NT2/D1 (cell line): ENCODE results near the gene FAM219B.

Experiments
- DNase-seq: peaks from one replicate; pipeline ENCODE4 v3.0.0-alpha.2; 2011; ENCODE audit warnings: low read depth, low spot score
- H3K27me3 ChIP-seq: 2 replicates; pipeline ENCODE4 v1.6.0; 2011; ENCODE audit warnings: mild to moderate bottlenecking; ENCODE audit not compliant: insufficient read length, insufficient read depth
- H3K36me3 ChIP-seq: 2 replicates; pipeline ENCODE4 v1.6.1; 2011; ENCODE audit warnings: mild to moderate bottlenecking, low read length, mixed read lengths; ENCODE audit not compliant: insufficient read depth, insufficient read length
- H3K4me1 ChIP-seq: 2 replicates; pipeline ENCODE4 v1.5.1; 2011; ENCODE audit not compliant: insufficient read depth, insufficient read length
- H3K4me3 ChIP-seq: 2 replicates; pipeline ENCODE4 v1.5.1; 2011; ENCODE audit warnings: low read depth; ENCODE audit not compliant: insufficient read length
- H3K9ac ChIP-seq: 2 replicates; pipeline ENCODE4 v1.6.0; 2011; ENCODE audit warnings: low read depth; ENCODE audit not compliant: insufficient read length
- H3K9me3 ChIP-seq: 2 replicates; pipeline ENCODE4 v1.5.1; 2011; ENCODE audit warnings: mild to moderate bottlenecking, low read length; ENCODE audit not compliant: insufficient read depth
- SUZ12 ChIP-seq: IDR thresholded peaks from 2 replicates; pipeline ENCODE4 v1.6.1; 2011; ENCODE audit not compliant: insufficient read length, insufficient read depth; ENCODE audit errors: extremely low read depth
- YY1 ChIP-seq: IDR thresholded peaks from 2 replicates; pipeline ENCODE4 v1.6.1; 2011; ENCODE audit not compliant: insufficient read length, insufficient read depth
- ZNF274 ChIP-seq: IDR thresholded peaks from 2 replicates; pipeline ENCODE4 v1.6.1; 2011; ENCODE audit warnings: mild to moderate bottlenecking, low read depth, low read length

The FAM219B gene

DNA sequence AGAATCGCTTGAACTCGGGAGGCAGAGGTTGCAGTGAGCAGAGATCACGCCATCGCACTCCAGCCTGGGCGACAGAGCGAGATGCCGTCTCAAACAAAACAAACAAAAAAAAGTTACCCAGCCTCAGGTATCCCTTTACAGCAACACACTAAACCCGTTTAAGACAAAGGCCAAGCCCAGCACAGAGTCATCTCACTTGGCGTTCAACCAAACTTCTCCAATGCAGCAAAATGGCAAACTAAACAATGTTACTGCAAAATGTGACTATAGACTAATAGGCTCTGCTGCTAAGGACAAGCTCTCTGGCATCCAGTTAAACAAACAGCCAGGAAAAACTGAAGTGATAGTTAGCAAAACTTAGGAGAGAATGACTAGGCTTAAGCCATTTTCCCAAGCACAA, 6.4 kb upstream of the FAM219B start:
- H3K36me3 ChIP-seq, result peaks cover 60% of the 10 kb centered on the region
- H3K9me3 ChIP-seq, result no peaks in the 10 kb centered on the region
- no peak overlapping the region for H3K9ac ChIP-seq
- no peak for TF ChIP-seq ZNF274
- no peak for TF ChIP-seq YY1
- no peak for TF ChIP-seq SUZ12
- H3K27me3 ChIP-seq, result no peaks in the 10 kb centered on the region
- no peaks in the 10 kb centered on the region for H3K4me1 ChIP-seq
- DNase-seq, result no peak
- no peak overlapping the region for H3K4me3 ChIP-seq

DNA sequence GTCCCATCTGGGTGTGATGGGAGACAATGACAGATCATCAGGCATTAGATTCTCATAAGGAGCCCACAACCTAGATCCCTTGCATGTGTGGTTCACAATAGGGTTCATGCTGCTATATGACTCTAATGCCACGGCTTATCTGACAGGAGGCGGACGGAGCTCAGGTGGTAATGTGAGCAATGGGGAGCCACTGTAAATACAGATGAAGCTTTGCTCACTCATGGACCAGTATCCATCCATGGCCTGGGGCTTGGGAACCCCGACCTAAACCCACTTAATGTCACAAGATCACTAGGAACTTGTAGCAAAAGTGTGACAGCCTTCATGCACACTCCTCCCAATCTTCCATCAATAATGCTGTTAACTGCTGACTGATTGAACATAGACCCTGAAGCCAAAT, 2.0 kb upstream of the FAM219B start:
- Histone ChIP-seq H3K4me3 (no peak overlapping the region), H3K9me3 (no peaks in the 10 kb centered on the region), H3K27me3 (no peaks in the 10 kb centered on the region), H3K36me3 (peaks cover 38% of the 10 kb centered on the region), H3K4me1 (peaks cover 3% of the 10 kb centered on the region), H3K9ac (no peak overlapping the region)
- no peak for DNase-seq
- TF ChIP-seq ZNF274 (no peak), SUZ12 (no peak), YY1 (no peak)

DNA sequence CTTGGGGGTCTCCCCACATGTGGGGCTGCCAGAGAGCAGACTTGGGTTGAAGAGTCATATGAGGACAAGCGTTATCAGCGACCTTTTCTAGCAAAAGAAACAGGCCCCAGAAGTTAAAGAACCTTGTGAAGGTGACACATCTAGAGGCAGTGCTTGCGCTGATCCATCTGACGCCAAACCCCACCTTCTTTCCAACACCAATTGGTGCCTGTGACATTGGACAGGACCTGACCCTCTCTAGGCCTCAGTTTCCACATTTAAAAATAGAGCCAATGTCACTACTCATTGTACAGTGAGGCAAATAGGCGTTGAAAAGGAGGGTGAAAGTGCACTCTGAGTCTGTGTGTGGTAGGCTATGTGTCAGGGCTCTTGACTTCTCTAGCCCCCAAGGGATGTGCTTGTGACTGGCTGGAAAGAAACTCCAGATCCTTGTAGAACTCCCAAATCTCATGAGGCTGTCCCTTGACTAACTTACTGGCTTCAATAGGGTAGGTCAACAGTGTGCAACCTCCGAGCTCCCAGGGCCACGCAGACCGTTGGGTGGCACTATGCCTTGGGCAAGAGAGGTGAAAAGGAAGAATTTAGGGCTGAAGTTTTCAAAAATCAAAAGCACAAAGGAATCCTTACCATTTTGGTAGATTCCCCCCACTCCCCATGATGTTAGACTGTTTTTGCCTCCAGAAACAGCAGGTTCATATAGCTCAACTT, 666 bp upstream of the FAM219B start:
- H3K27me3 ChIP-seq, result no peaks in the 10 kb centered on the region
- DNase-seq, result no peak
- H3K4me3 ChIP-seq, result peak overlapping the region; percentile 86
- no peaks in the 10 kb centered on the region for H3K9me3 ChIP-seq
- TF ChIP-seq YY1 (no peak), SUZ12 (no peak), ZNF274 (no peak)
- H3K36me3 ChIP-seq, result peaks cover 41% of the 10 kb centered on the region
- peak overlapping the region; percentile 96 for H3K9ac ChIP-seq
- peaks cover 3% of the 10 kb centered on the region for H3K4me1 ChIP-seq

DNA sequence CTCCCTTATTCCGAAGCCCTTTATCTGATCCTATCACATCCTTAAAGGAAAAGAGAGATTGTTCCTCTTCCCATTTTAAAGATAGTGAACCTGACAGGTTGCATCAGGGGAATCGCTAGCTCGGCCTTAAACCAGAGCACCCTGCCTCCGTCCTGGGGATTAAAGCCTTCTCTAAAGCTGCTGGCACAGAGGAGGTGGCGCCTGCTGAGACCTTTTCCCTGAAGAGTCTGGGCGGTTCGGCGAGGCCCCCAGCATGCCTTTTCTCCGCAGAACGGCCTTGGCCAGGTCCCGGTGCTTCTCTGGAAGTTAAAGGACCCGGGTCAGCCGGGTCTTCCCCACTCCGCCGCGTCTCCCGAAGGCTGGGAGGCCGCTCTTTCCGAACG, 593 bp downstream of the FAM219B start:
- no peaks in the 10 kb centered on the region for H3K27me3 ChIP-seq
- peaks cover 44% of the 10 kb centered on the region for H3K36me3 ChIP-seq
- peaks cover 3% of the 10 kb centered on the region for H3K4me1 ChIP-seq
- DNase-seq, result no peak
- TF ChIP-seq SUZ12 (no peak), ZNF274 (no peak), YY1 (no peak)
- H3K9ac ChIP-seq, result peak overlapping the region; percentile 96
- H3K9me3 ChIP-seq, result no peaks in the 10 kb centered on the region
- peak overlapping the region; percentile 86 for H3K4me3 ChIP-seq

DNA sequence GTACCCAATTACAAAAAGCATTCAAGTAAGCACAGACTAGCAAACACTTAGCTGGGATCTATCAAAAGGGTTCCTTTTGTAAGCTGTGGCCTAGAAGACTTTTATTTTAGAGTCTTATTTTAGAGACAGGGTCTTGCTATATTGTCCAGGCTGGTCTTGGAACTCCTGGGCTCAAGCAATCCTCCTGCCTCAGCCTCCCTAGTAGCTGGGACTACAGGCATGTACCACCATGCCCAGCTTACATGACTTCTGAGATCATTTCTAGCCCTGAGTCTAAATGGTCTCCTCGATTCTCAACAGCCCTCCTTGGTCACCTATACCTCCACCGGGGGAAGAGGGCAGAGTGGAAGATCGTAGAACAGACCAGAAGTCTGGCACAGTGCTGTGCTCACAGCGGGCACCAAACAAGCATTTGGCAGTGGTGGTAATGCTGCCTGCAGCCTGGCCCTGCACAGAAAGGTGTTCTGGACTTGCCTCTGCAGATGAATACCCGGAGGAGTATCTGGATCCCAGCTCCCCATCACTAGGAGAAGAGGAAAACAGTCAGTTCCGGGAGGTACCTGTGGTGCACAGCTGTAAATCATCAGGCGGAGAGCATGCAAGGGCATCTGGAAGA, 2.4 kb downstream of the FAM219B start:
- Histone ChIP-seq H3K9me3 (no peaks in the 10 kb centered on the region), H3K9ac (no peak overlapping the region), H3K4me3 (no peak overlapping the region), H3K36me3 (peaks cover 61% of the 10 kb centered on the region), H3K27me3 (no peaks in the 10 kb centered on the region), H3K4me1 (peaks cover 3% of the 10 kb centered on the region)
- no peak for DNase-seq
- TF ChIP-seq SUZ12, result no peak
- TF ChIP-seq ZNF274, result no peak
- TF ChIP-seq YY1, result no peak

DNA sequence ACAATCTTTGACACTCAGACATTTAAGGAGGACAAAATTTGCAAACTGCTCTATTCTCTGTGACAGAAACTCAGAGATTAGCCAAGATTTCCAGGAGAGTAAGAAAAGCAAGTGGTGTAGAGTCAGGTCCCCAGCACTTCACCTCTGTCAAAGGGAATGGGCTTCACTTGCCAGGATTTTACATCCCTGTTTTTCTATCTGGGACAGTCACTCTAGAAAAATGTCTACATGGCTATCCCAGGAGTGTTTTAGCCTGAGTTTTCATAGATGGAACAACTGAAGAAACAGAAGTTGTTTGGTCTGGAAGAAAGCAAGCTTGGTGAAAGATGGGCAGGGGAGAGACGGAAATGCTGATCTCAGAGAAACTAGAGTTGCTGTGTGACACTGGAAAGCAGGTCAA, 3.0 kb downstream of the FAM219B start:
- Histone ChIP-seq H3K9ac (no peak overlapping the region), H3K4me3 (no peak overlapping the region), H3K4me1 (peaks cover 3% of the 10 kb centered on the region), H3K9me3 (no peaks in the 10 kb centered on the region), H3K27me3 (no peaks in the 10 kb centered on the region), H3K36me3 (peaks cover 64% of the 10 kb centered on the region)
- DNase-seq, result no peak
- no peak for TF ChIP-seq SUZ12
- no peak for TF ChIP-seq YY1
- no peak for TF ChIP-seq ZNF274

DNA sequence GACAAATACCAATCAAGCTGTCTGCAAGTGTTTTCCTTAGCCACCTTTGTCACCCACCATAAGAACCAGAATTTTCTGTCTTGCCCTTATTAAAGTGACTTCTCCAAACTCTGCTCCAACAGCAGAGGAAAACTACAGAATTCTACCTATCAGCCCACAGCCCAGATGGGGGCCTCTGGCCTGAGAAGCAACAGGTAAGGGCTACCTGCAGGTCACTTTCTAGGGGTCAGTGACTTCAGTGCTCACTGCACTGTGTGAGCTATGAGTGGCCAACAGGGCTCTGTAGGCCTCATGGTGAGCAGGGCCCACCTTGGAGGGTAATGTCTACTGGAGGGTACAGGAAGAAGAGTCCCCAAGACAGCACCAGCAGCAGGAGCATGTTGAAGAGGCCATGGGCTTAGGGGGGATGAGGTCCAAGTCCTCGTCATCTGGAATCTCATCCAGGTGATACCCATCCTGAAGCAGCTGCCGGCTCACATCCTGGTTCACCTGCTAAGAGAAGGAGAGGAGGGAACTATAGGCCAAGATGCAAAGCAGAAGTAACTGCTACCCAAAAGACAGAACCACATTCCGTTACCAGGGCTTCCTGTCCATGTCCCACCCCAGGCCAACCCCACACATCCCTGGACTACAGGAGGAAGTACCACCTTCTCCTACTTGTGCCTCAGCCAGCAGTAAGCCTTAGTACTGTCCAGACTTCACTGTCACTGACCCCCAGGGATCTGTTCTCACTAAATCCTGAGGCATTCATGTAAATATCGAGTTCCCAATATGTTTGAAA, 4.2 kb downstream of the FAM219B start:
- H3K27me3 ChIP-seq, result no peaks in the 10 kb centered on the region
- no peak overlapping the region for H3K4me3 ChIP-seq
- H3K9ac ChIP-seq, result no peak overlapping the region
- no peak for DNase-seq
- TF ChIP-seq ZNF274, result no peak
- TF ChIP-seq SUZ12, result no peak
- TF ChIP-seq YY1, result no peak
- no peaks in the 10 kb centered on the region for H3K9me3 ChIP-seq
- H3K36me3 ChIP-seq, result peaks cover 70% of the 10 kb centered on the region
- peaks cover 3% of the 10 kb centered on the region for H3K4me1 ChIP-seq
